AG08395 (cell line): ENCODE measurements around the gene GYPC.
"Not testable (repeated sequence)": the region's sequence is repeated elsewhere in the genome, so short reads cannot be mapped to it uniquely, and the experiment has no call there.

ENCODE experiments used
- DNase-seq: peaks from one replicate; pipeline ENCODE4 v3.0.0; 2012; ENCODE audit warnings: mixed read lengths, low spot score

The GYPC gene

DNA sequence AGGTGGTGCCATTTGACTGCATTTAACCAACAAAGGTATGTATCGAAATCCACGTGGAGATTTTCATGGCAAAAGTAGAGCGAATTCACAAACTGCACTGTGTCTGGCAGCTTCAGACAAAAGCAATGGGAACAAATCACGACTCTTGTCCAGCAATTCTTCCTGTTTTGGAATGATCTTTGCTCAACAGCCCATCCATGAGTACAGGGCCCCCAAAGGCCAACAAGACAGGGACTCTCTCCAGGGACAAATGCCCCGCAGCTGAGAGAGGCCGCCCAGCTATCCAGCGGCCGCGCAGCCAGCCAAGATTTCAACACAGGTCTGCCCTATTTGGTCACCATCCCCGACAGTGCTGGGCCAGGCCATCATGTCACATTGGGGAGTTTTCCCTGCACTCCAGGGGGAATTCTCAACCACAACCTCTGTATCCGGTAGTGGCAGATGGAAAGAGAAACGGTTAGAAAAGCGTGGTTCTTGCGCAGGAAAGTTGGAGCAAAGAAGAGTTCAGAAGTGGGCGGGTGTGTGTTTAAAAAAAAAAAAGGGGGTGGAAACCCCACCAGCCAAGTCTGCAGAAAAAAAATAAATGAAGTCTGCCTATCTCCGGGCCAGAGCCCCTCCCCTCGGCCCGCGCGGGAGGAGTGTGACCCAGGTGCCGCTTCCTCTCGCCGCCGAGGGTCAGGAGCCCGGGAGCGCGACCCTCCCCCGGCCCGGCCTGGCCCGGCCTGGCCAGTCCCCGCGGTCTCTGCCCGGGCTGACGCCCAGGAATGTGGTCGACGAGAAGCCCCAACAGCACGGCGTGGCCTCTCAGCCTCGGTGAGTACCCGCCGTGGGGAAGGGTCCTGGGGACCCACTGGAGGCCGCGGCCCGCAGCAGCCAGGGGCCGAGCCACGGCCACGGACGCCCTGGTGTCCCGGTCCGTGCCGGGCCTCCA, at the start of gene GYPC:
TSS of gene GYPC (plus strand) at position 659 of the 931 bp plus-strand sequence. CDS start at position 765, 106 bp downstream.
- peak; percentile 75 for DNase-seq

- peak; percentile 12 for DNase-seq
Measured at GRCh38 chr2:126614524-126615227, 41.3 kb upstream of the GYPC start.

- DNase-seq, result no peak
Measured at GRCh38 chr2:126616606-126617069, 39.3 kb upstream of the GYPC start.

- no peak for DNase-seq
Measured at GRCh38 chr2:126620302-126620701, 35.7 kb upstream of the GYPC start.

- DNase-seq, result no peak
Measured at GRCh38 chr2:126623000-126623399, 33.0 kb upstream of the GYPC start.

GRCh38 chr2:126627643-126628042, 28.3 kb upstream of the GYPC start:
- DNase-seq, result no peak

DNA sequence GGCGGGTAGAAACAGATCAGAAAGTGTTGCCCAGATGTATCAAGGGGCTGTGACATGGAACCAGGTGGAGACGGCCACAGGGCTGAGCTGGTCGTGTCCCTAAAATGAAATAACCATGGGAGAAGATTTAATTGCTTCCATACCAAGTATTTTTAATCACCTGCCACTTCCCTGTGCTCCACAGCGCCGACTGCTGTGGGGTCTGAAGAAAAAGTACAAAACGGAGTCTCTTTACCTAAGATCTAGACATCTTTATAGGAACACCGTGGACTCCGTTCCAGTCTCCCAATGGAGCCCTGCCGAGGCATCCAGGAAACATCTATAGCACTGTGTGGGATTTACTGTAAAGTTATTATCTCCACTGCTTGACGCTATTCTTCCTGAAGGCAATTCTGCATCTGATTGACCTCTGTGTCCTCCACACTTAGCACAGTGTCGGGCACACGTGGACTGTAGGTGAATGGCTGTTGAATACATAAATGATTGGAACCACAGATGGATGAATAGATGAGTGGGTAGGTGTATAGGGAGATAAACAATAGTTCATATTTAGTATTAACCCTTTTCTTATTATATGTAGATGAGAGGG, 21.6 kb upstream of the GYPC start:
- DNase-seq, result peak; percentile 34

- DNase-seq, result no peak
Measured at GRCh38 chr2:126635281-126635680, 20.7 kb upstream of the GYPC start.

DNA sequence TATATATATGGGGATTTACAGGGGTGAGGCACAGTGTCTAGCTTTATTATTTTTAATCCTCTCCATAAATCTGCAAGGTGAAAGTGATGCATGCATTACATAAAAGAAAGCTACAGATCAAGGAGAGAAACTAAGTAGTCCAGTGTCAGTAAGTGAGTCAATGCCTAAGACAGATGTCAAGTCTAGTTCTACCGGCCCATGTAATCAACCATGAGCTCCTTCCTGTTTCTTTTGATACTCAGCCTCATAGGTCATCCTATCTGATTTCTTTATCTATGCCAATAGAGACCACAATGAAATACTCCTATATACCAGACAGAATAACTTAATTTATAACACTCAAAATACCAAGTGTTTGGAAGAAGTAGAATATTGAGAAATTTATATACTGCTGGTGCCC, 20.2 kb upstream of the GYPC start:
- no peak for DNase-seq

DNA sequence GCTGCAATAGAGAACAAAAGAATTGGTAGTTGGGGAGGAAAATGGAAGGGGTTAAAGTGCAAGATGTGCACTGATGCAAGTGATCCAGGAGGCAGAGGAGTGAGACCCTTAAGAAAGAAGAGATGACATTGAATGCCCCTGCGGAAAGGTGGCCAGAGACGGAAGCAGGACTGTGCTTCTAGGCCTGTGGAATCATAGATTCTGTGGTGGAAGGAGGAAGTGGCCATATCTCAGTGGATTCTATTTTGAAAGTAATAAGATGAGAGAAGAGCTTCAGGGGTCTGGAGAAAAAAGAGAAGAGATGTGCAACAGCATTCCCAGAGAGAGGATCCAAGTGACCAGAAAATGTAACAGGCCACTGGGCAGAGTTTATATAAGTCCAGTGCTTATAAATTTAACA, 18.6 kb upstream of the GYPC start:
- DNase-seq, result no peak

GRCh38 chr2:126638746-126639145, 17.2 kb upstream of the GYPC start:
- DNase-seq, result no peak

DNA sequence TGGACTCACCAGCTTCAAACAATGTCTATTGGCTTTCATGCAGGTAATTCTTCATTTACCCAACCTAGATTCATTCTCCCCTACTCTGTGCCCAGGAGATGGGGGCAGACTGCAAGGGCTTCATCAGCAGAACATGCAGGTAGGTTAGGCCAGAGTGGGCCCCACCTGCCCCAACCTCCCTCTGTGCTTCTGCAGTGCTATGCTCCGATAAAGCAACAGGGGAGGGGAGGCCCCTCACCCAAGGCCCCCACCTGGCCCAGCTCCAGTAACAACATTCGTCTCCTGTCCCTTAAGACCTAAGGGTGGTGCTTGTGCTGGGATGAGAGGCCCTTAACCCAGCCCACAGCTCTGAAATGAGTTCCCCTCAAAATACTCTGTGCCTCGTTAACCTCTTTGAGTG, 16.7 kb upstream of the GYPC start:
- no peak for DNase-seq

GRCh38 chr2:126641294-126641693, 14.7 kb upstream of the GYPC start:
- DNase-seq, result not testable (repeated sequence)

- no peak for DNase-seq
Measured at GRCh38 chr2:126642031-126642430, 13.9 kb upstream of the GYPC start.

DNA sequence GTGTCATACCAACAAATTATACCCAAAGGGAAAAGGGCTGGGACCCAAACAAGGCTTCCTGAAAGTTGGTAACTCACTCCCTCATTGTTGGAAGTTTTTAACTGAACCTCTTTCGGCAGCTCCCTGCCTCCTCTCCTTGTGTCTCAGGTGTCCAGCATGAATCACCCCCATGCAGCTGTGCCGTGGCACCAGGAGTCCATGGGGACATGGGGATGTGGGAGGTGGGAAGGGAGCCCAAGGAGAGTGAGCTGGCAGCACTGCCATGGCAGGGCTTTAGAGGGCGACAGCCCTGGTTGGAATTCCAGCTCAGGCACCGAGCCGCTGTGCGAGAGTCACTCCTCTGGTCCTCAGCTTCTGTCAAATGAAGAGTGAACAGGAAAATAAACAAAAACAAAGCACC, 12.5 kb upstream of the GYPC start:
- no peak for DNase-seq

GRCh38 chr2:126643972-126644371, 12.0 kb upstream of the GYPC start:
- DNase-seq, result no peak

GRCh38 chr2:126644630-126645191, 11.2 kb upstream of the GYPC start:
- no peak for DNase-seq

DNA sequence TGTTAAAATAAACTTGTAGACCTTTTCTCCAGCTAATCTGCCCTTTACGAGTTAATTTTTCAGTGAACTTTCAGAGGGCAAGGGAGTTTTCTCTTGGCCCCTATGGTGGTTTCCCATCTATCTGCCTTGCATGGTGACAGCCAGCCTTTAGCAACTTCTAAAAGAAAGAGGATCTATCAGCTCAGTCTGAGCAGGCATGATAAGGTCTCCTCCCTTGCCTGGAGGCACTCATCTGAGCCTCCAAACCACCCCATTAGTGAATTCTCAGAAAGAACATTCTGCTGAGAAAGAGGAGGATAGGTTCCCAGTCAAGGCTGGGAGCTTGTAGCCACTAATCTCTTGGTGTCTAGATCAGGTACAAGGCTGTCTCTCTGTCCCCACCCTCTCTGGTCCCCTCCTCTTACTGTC, 10.7 kb upstream of the GYPC start:
- DNase-seq, result no peak

- no peak for DNase-seq
Measured at GRCh38 chr2:126646026-126646425, 9.9 kb upstream of the GYPC start.

DNA sequence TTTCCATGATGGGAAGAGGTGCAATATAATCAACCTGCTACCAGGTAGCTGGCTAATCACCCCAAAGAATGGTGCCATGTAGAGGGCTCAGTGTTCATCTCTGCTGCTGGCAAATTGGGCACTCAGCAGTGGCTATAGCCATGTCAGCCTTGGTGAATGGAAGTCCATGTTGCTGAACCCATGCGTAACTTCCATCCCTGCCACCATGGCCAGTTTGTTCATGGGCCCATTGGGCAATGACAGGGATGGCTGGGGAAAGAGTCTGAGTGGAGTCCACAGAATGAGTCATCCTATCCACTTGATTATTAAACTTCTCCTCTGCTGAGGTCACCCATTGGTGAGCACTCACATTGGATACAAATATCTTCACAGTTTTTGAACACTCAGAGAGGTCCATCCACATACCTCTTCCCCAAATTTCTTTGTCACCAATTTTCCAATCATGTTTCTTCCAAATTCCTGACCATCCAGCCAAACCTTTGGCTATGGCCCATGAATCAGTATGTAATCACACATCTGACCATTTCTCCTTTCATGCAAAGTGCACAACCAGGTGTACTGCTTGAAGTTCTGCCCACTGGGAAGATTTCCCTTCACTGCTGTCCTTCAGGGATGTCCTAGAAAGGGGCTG, 8.1 kb upstream of the GYPC start:
- not testable (repeated sequence) for DNase-seq

DNA sequence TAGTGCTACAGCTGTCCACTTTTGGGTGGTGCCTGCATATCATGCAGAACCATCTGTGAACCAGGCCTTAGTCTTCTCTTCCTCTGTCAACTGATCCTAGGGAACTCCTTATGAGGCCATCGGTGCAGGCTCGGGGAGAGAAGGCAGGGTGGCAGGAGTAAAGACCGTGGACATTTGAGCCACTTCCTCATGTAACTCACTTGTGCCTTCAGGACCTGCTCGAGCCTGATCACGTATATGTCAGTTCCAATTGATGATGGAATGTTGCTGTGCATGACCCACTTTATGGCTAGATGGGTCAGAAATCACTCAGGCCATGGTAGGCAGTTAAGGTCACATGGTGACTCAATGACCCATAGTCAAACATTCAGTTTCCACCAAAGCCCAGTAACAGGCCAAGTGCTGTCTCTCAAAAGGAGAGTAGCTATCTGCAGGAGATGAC, 7.6 kb upstream of the GYPC start:
- not testable (repeated sequence) for DNase-seq

DNA sequence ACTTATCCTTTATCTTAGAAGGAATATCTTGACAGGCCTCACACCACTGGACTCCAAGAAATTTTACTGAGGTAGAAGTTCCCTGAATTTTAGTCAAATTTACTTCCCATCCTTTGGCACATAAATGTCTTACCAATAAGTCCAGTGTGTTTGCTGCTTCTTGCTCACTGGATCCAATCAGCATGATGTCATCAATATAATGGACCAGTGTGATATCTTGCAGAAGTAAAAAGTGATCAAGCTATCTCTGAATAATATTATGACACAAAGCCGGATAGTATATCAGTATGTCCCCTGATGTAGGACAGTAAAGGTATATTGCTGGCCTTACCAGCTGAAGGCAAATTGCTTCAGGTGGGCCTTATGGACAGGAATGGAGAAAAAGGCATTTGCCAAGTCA, 6.9 kb upstream of the GYPC start:
- no peak for DNase-seq
